HCT116 (cell line): ENCODE data around the gene CFAP97D2. TPM values are rescaled to one million over a fixed set of nuclear protein-coding genes. Genes with fewer than 3 reads are reported as not detected.

Experiments
- ATAC-seq: fragments of 200-7000 bp; cut with Tn5 transposase; 2 replicates; pipeline ENCODE4 v1.9.1; 2020; ENCODE audit warnings: mild to moderate bottlenecking, moderate library complexity
- BruUV-seq: library from RNA; stranded (reverse); fragments of 400-500 nt; replicated peaks from 2 replicates; lab custom pipeline; 2021; lab: Mats Ljungman, UMichigan
- CTCF ChIA-PET: fragments of 300-600 bp; sonication (Branson Sonifier 250); formaldehyde crosslinking; loops from one replicate; lab custom pipeline; 2021; ENCODE audit warnings: antibody characterized with exemption; lab: Charles Lee
- POLR2A ChIA-PET: fragments of 300-600, 350-600 bp; sonication (Branson Sonifier 250); formaldehyde crosslinking; loops from one replicate; lab custom pipeline; 2021; ENCODE audit warnings: antibody characterized with exemption; lab: Charles Lee
- RAD21 ChIA-PET, 2 experiments: fragments of 300-600 bp; sonication (Branson Sonifier 250); formaldehyde crosslinking; loops; one replicate each; lab custom pipeline; 2023; ENCODE audit warnings: low total read pairs in 2 of 2; ENCODE audit not compliant: uncharacterized antibody in 2 of 2, unreplicated experiment in 2 of 2, low non-redundant PET in 1 of 2; lab: Charles Lee
- DNase-seq: peaks from one replicate; pipeline ENCODE4 v3.0.0-alpha.2; 2010; ENCODE audit warnings: low read depth, low spot score
- H2AFZ ChIP-seq: fragments of 200-600 bp; shearing (Covaris generic), sonication (generic); 2 replicates; pipeline ENCODE4 v1.6.1; 2017; ENCODE audit warnings: low read depth, mixed run types, mixed read lengths, antibody characterized with exemption, low read length; ENCODE audit not compliant: poor library complexity, severe bottlenecking
- H3K27ac ChIP-seq: 2 replicates; pipeline ENCODE4 v1.5.1; 2012; ENCODE audit warnings: low read depth, low read length
- H3K27me3 ChIP-seq: fragments of 200-600 bp; sonication (generic); 2 replicates; pipeline ENCODE4 v1.6.1; 2016; ENCODE audit warnings: mixed run types, low read length, mixed read lengths; ENCODE audit not compliant: insufficient read depth
- H3K36me3 ChIP-seq, 2 experiments: fragments of 200-500 bp in 1 of 2; fragments of 200-600 bp in 1 of 2; sonication (Bioruptor generic) in 1 of 2; sonication (generic) in 1 of 2; 2 replicates each; pipeline versions ENCODE4 v1.5.1 to v1.6.1; 2014 to 2016; ENCODE audit warnings: low read length in 2 of 2, inconsistent platforms in 1 of 2, mixed read lengths in 1 of 2, mixed run types in 1 of 2; ENCODE audit not compliant: insufficient read depth in 2 of 2, control insufficient read depth in 1 of 2
- H3K4me1 ChIP-seq, 2 experiments: fragments of 200-600 bp in 1 of 2; sonication (generic) in 1 of 2; 2 replicates each; pipeline versions ENCODE4 v1.5.1 to v1.6.1; 2012 to 2017; ENCODE audit warnings: low read length in 2 of 2, inconsistent platforms in 1 of 2, mild to moderate bottlenecking in 1 of 2, mixed read lengths in 1 of 2, mixed run types in 1 of 2, moderate library complexity in 1 of 2; ENCODE audit not compliant: insufficient read depth in 2 of 2, control insufficient read depth in 1 of 2
- H3K4me2 ChIP-seq: fragments of 200-600 bp; sonication (generic); 2 replicates; pipeline ENCODE4 v1.6.1; 2017; ENCODE audit warnings: mixed run types, low read length, mixed read lengths
- H3K4me3 ChIP-seq, 2 experiments: fragments of 200-600 bp in 1 of 2; sonication (generic) in 1 of 2; replicated peaks in 1 of 2; 2 replicates each; pipeline ENCODE4 v1.5.1; 2011 to 2016; ENCODE audit warnings: low read length in 2 of 2, control low read depth in 1 of 2, low read depth in 1 of 2, mild to moderate bottlenecking in 1 of 2, mixed read lengths in 1 of 2, mixed run types in 1 of 2
- H3K79me2 ChIP-seq: fragments of 200-600 bp; sonication (generic); 2 replicates; pipeline ENCODE4 v1.6.1; 2017; ENCODE audit warnings: mild to moderate bottlenecking, mixed run types, low read length, moderate library complexity, mixed read lengths; ENCODE audit not compliant: insufficient read depth
- H3K9ac ChIP-seq: fragments of 200-600 bp; sonication (generic); 2 replicates; pipeline ENCODE4 v1.6.1; 2016; ENCODE audit warnings: low read length, mixed read lengths
- H3K9me2 ChIP-seq: fragments of 200-600 bp; sonication (generic), shearing (Covaris generic); 2 replicates; pipeline ENCODE4 v1.6.1; 2017; ENCODE audit warnings: mixed run types, mild to moderate bottlenecking, moderate library complexity; ENCODE audit not compliant: insufficient read depth
- H3K9me3 ChIP-seq, 2 experiments: fragments of 200-500 bp in 1 of 2; fragments of 200-600 bp in 1 of 2; sonication (Bioruptor generic) in 1 of 2; sonication (generic) in 1 of 2; 2 replicates each; pipeline ENCODE4 v1.6.1; 2014 to 2017; ENCODE audit warnings: low read length in 2 of 2, mixed read lengths in 2 of 2, inconsistent platforms in 1 of 2, low read depth in 1 of 2, mild to moderate bottlenecking in 1 of 2, mixed run types in 1 of 2, moderate library complexity in 1 of 2; ENCODE audit not compliant: control insufficient read depth in 1 of 2, insufficient read depth in 1 of 2
- H4K20me1 ChIP-seq: fragments of 200-600 bp; sonication (generic), shearing (Covaris generic); 2 replicates; pipeline ENCODE4 v1.6.1; 2017; ENCODE audit warnings: mixed run types, mild to moderate bottlenecking, moderate library complexity; ENCODE audit not compliant: insufficient read depth
- FOSL1 ChIP-seq: IDR thresholded peaks from 2 replicates; pipeline ENCODE4 v1.6.1; 2012; ENCODE audit warnings: low read depth
- POLR2AphosphoS5 ChIP-seq: IDR thresholded peaks from 2 replicates; pipeline ENCODE4 v1.6.1; 2011; ENCODE audit warnings: mild to moderate bottlenecking, low read depth, low read length, moderate library complexity
- SRF ChIP-seq: IDR thresholded peaks from 2 replicates; pipeline ENCODE4 v1.6.1; 2012; ENCODE audit warnings: low read depth
- TCF7L2 ChIP-seq: IDR thresholded peaks from 2 replicates; pipeline ENCODE4 v1.7.0; 2011; ENCODE audit warnings: borderline replicate concordance, inconsistent platforms; ENCODE audit not compliant: insufficient read depth, insufficient read length; ENCODE audit errors: extremely low read depth
- intact Hi-C: fragments of 100-400 bp; cut with micrococcal nuclease; formaldehyde crosslinking; loops from 2 replicates; pipeline ENCODE4 v1.10.0; 2022
- total RNA-seq: library from RNA; stranded (reverse); gene quantifications from one replicate; pipeline ENCODE4 v1.2.1, GENCODE V29; 2021; ENCODE audit not compliant: unreplicated experiment
- TF ChIP-seq, protein P1 (sequence below): IDR thresholded peaks from 2 replicates; pipeline ENCODE4 v1.6.1; 2012; ENCODE audit warnings: low read depth
- TF ChIP-seq, protein P2 (sequence below): IDR thresholded peaks from 2 replicates; pipeline ENCODE4 v1.6.1; 2012

Gene CFAP97D2
- total RNA-seq, 1 experiment from 2014 or later: not detected

DNA sequence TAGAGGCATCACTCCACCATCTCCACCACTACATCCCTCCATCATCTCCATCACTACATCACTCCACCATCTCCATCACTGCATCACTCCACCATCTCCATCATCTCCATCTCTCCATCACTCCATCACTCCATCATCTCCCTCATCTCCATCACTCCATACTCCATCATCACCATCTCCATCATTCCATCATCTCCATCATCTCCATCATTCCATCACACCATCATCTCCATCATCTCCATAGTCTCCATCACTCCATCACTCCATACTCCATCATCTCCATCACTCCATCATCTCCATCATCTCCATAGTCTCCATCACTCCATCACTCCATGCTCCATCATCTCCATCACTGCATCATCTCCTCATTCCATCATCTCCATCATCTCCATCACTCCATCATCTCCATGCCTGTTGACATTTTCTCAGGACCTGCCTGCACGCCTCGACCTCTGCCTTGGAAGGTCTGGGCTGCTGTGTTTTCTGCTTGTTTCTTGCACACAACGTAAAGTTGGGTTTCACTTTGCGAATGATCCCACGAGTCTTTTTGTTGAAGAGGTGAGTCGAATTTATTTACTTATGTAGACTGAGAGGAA, 25.5 kb upstream of the CFAP97D2 start:
- DNase-seq: no peak
- TF ChIP-seq FOSL1: no peak
- TF ChIP-seq, protein P1, sequence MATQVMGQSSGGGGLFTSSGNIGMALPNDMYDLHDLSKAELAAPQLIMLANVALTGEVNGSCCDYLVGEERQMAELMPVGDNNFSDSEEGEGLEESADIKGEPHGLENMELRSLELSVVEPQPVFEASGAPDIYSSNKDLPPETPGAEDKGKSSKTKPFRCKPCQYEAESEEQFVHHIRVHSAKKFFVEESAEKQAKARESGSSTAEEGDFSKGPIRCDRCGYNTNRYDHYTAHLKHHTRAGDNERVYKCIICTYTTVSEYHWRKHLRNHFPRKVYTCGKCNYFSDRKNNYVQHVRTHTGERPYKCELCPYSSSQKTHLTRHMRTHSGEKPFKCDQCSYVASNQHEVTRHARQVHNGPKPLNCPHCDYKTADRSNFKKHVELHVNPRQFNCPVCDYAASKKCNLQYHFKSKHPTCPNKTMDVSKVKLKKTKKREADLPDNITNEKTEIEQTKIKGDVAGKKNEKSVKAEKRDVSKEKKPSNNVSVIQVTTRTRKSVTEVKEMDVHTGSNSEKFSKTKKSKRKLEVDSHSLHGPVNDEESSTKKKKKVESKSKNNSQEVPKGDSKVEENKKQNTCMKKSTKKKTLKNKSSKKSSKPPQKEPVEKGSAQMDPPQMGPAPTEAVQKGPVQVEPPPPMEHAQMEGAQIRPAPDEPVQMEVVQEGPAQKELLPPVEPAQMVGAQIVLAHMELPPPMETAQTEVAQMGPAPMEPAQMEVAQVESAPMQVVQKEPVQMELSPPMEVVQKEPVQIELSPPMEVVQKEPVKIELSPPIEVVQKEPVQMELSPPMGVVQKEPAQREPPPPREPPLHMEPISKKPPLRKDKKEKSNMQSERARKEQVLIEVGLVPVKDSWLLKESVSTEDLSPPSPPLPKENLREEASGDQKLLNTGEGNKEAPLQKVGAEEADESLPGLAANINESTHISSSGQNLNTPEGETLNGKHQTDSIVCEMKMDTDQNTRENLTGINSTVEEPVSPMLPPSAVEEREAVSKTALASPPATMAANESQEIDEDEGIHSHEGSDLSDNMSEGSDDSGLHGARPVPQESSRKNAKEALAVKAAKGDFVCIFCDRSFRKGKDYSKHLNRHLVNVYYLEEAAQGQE: no peak
- TF ChIP-seq SRF: no peak
- no peak for TF ChIP-seq POLR2AphosphoS5
- TF ChIP-seq, protein P2, sequence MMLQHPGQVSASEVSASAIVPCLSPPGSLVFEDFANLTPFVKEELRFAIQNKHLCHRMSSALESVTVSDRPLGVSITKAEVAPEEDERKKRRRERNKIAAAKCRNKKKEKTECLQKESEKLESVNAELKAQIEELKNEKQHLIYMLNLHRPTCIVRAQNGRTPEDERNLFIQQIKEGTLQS: no peak
- intact Hi-C loops: no loop called here
- no peak for ATAC-seq
- Histone ChIP-seq H3K27me3 (no peaks in the 10 kb centered on the region), H3K27ac (no peak overlapping the region), H4K20me1 (no peaks in the 10 kb centered on the region), H2AFZ (no peak overlapping the region), H3K4me3 (no peak overlapping the region), H3K36me3 (no peaks in the 10 kb centered on the region), H3K79me2 (no peaks in the 10 kb centered on the region), H3K4me2 (no peak overlapping the region), H3K9ac (no peak overlapping the region), H3K4me1 (peaks cover 10 to 25% of the 10 kb centered on the region in 2 experiments), H3K9me3 (no peaks in the 10 kb centered on the region), H3K9me2 (no peaks in the 10 kb centered on the region)
- RAD21 ChIA-PET: no interaction called here
- POLR2A ChIA-PET: no interaction called here
- CTCF ChIA-PET: no interaction called here
- BruUV-seq: no TSS peak

GRCh38 chr13:114154476-114154875, 24.6 kb upstream of the CFAP97D2 start:
- BruUV-seq: no TSS peak
- no peak overlapping the region for H2AFZ ChIP-seq
- no peaks in the 10 kb centered on the region for H4K20me1 ChIP-seq
- TF ChIP-seq TCF7L2: no peak
- no peak for ATAC-seq
- no peaks in the 10 kb centered on the region for H3K9me2 ChIP-seq
- peaks cover 10 to 25% of the 10 kb centered on the region in 2 experiments for H3K4me1 ChIP-seq
- no peak for DNase-seq
- ChIA-PET CTCF (no interaction called here), POLR2A (no interaction called here), RAD21 (no interaction called here)
- H3K27ac ChIP-seq: no peak overlapping the region
- H3K36me3 ChIP-seq: no peaks in the 10 kb centered on the region
- no peaks in the 10 kb centered on the region for H3K9me3 ChIP-seq
- intact Hi-C loops: no loop called here
- H3K27me3 ChIP-seq: 0 out of 2 replicates have a peak, but pooled peaks cover 2% of the 10 kb centered on the region
- H3K4me2 ChIP-seq: no peak overlapping the region
- no peak overlapping the region for H3K4me3 ChIP-seq
- H3K79me2 ChIP-seq: no peaks in the 10 kb centered on the region
- no peak overlapping the region for H3K9ac ChIP-seq
